WTC11 (cell line): ENCODE data around the gene ZNF625.

ENCODE experiments used
- CREB1 ChIP-seq: sonication (generic); formaldehyde crosslinking; IDR thresholded peaks from 2 replicates; pipeline ENCODE4 v1.8.0; 2023; ENCODE audit warnings: mild to moderate bottlenecking, missing genetic modification reagents
- CTCF ChIP-seq: fragments of 200-600 bp; IDR thresholded peaks from 2 replicates; pipeline ENCODE4 v1.8.0; 2022; ENCODE audit warnings: antibody characterized with exemption
- EMX1 ChIP-seq: fragments of 250-450 bp; sonication (Bioruptor Pico); IDR thresholded peaks from 2 replicates; pipeline ENCODE4 v1.8.0; 2021; ENCODE audit warnings: mild to moderate bottlenecking
- FOXK1 ChIP-seq: sonication (generic); formaldehyde crosslinking; IDR thresholded peaks from 2 replicates; pipeline ENCODE4 v1.8.0; 2022; ENCODE audit warnings: mild to moderate bottlenecking, moderate library complexity, missing genetic modification reagents
- FOXP1 ChIP-seq: sonication (generic); formaldehyde crosslinking; IDR thresholded peaks from 2 replicates; pipeline ENCODE4 v1.8.0; 2022; ENCODE audit warnings: missing genetic modification reagents, mild to moderate bottlenecking, moderate library complexity, borderline replicate concordance
- GRHL2 ChIP-seq: fragments of 250-450 bp; sonication (Bioruptor Pico); IDR thresholded peaks from 2 replicates; pipeline ENCODE4 v1.8.0; 2022; ENCODE audit warnings: mild to moderate bottlenecking, moderate library complexity; ENCODE audit not compliant: insufficient replicate concordance, severe bottlenecking
- KAT7 ChIP-seq: sonication (generic); formaldehyde crosslinking; IDR thresholded peaks from 2 replicates; pipeline ENCODE4 v1.8.1; 2023; ENCODE audit warnings: missing genetic modification reagents, mild to moderate bottlenecking, borderline replicate concordance
- NR3C1 ChIP-seq: sonication (generic); formaldehyde crosslinking; conservative IDR thresholded peaks from 2 replicates; pipeline ENCODE4 v1.8.1; 2023; ENCODE audit warnings: low read depth, mild to moderate bottlenecking, missing genetic modification reagents
- ZBTB21 ChIP-seq: sonication (generic); formaldehyde crosslinking; IDR thresholded peaks from 2 replicates; pipeline ENCODE4 v1.8.1; 2023; ENCODE audit warnings: mild to moderate bottlenecking, missing genetic modification reagents, borderline replicate concordance
- ZNF532 ChIP-seq: fragments of 250-450 bp; sonication (Bioruptor Pico); IDR thresholded peaks from 2 replicates; pipeline ENCODE4 v1.9.0; 2021; ENCODE audit warnings: mild to moderate bottlenecking, borderline replicate concordance
- TF ChIP-seq, protein P1 (sequence below): sonication (generic); formaldehyde crosslinking; IDR thresholded peaks from 2 replicates; pipeline ENCODE4 v1.8.1; 2023; ENCODE audit warnings: mild to moderate bottlenecking, missing genetic modification reagents, borderline replicate concordance
- TF ChIP-seq, protein P2 (sequence below): sonication (generic); formaldehyde crosslinking; IDR thresholded peaks from 2 replicates; pipeline ENCODE4 v1.8.1; 2022; ENCODE audit warnings: low read depth, mild to moderate bottlenecking, moderate library complexity, missing genetic modification reagents, borderline replicate concordance

DNA sequence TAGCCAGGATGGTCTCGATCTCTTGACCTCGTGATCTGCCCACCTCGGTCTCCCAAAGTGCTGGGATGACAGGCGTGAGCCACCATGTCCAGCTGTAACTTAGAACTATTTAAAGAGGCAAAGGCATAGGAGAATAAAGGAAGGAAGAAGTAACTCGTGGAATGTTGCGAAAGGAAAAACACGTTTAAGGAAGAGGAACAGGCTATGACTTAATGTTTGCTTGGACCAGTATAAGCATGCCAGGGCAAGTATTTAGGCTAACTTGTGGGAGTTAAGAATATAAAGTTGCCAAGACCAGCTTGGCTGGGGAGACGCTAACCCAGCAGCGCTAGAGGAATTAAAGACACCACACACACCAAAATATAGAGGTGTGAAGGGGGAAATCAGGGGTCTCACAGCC, 58.5 kb downstream of the ZNF625 start:
- TF ChIP-seq CTCF (no peak), ZNF532 (CRISPR knock-in tag) (no peak), KAT7 (no peak), EMX1 (CRISPR knock-in tag) (no peak), NR3C1 (no peak), GRHL2 (CRISPR knock-in tag) (no peak), FOXK1 (no peak), FOXP1 (CRISPR knock-in tag) (no peak), CREB1 (no peak), ZBTB21 (CRISPR knock-in tag) (no peak)
- TF ChIP-seq, protein P1, sequence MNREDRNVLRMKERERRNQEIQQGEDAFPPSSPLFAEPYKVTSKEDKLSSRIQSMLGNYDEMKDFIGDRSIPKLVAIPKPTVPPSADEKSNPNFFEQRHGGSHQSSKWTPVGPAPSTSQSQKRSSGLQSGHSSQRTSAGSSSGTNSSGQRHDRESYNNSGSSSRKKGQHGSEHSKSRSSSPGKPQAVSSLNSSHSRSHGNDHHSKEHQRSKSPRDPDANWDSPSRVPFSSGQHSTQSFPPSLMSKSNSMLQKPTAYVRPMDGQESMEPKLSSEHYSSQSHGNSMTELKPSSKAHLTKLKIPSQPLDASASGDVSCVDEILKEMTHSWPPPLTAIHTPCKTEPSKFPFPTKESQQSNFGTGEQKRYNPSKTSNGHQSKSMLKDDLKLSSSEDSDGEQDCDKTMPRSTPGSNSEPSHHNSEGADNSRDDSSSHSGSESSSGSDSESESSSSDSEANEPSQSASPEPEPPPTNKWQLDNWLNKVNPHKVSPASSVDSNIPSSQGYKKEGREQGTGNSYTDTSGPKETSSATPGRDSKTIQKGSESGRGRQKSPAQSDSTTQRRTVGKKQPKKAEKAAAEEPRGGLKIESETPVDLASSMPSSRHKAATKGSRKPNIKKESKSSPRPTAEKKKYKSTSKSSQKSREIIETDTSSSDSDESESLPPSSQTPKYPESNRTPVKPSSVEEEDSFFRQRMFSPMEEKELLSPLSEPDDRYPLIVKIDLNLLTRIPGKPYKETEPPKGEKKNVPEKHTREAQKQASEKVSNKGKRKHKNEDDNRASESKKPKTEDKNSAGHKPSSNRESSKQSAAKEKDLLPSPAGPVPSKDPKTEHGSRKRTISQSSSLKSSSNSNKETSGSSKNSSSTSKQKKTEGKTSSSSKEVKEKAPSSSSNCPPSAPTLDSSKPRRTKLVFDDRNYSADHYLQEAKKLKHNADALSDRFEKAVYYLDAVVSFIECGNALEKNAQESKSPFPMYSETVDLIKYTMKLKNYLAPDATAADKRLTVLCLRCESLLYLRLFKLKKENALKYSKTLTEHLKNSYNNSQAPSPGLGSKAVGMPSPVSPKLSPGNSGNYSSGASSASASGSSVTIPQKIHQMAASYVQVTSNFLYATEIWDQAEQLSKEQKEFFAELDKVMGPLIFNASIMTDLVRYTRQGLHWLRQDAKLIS (CRISPR knock-in tag) = no peak
- TF ChIP-seq, protein P2, sequence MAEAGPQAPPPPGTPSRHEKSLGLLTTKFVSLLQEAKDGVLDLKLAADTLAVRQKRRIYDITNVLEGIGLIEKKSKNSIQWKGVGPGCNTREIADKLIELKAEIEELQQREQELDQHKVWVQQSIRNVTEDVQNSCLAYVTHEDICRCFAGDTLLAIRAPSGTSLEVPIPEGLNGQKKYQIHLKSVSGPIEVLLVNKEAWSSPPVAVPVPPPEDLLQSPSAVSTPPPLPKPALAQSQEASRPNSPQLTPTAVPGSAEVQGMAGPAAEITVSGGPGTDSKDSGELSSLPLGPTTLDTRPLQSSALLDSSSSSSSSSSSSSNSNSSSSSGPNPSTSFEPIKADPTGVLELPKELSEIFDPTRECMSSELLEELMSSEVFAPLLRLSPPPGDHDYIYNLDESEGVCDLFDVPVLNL (CRISPR knock-in tag) = no peak
